ENCODE measurements around the gene SOX18.

DNA sequence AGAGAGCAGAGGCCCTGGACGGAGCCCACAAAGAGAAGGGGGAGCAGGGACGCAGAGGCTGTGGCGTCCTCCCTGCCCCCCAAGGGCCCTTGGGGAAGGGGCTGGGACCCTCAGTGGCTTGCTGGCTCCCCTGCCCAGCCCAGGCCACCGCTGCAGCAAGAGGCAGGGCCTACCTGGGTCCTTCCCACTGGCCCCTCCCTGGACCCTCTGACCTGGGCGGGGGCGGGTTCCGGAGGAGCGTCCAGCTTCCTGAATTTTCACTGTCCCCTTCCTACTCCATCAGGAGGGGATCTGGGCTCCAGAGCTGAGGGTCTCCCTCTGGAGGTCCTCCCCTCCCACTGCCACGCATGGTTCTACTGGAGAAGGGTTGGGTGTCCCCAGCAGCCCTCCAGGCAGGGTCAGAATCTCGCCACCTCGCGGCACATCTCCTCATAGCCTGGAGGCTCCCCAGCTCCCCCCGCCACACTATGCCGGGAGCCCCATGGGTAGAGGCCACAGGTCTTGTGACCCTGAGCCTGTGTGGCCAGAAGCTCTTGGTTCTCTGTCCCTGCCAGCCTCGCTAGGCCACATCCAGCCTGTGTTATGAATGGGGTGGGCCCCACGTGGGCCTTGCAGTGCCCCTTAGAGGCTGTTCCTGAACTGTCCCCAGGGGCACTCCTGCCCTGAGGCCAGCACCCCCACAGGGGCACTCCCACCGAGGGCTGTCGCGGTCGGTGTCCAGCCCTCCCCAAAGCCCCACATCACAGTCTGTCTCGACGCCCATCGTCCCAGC, 1.0 kb upstream of the SOX18 start:
- TF ChIP-seq, protein P1, sequence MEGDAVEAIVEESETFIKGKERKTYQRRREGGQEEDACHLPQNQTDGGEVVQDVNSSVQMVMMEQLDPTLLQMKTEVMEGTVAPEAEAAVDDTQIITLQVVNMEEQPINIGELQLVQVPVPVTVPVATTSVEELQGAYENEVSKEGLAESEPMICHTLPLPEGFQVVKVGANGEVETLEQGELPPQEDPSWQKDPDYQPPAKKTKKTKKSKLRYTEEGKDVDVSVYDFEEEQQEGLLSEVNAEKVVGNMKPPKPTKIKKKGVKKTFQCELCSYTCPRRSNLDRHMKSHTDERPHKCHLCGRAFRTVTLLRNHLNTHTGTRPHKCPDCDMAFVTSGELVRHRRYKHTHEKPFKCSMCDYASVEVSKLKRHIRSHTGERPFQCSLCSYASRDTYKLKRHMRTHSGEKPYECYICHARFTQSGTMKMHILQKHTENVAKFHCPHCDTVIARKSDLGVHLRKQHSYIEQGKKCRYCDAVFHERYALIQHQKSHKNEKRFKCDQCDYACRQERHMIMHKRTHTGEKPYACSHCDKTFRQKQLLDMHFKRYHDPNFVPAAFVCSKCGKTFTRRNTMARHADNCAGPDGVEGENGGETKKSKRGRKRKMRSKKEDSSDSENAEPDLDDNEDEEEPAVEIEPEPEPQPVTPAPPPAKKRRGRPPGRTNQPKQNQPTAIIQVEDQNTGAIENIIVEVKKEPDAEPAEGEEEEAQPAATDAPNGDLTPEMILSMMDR (IDR thresholded peaks at IDR 0.05): no peak
- no peak for TF ChIP-seq POLR2A (IDR thresholded peaks at IDR 0.05)
- no peak for TF ChIP-seq POLR2AphosphoS5 (IDR thresholded peaks at IDR 0.05)

All from gastroesophageal sphincter (tissue), 3 donors.